Activated T-helper 9 cell treated with anti-CD3 and anti-CD28 coated beads, Interleukin-2, amount 50 U/mL, for 16 hours (primary cell): ENCODE data around the gene C1QB.

Experiments
- DNase-seq: peaks from one replicate; pipeline ENCODE4 v3.0.0-alpha.2; 2020; ENCODE audit warnings: low read depth

Gene C1QB

DNA sequence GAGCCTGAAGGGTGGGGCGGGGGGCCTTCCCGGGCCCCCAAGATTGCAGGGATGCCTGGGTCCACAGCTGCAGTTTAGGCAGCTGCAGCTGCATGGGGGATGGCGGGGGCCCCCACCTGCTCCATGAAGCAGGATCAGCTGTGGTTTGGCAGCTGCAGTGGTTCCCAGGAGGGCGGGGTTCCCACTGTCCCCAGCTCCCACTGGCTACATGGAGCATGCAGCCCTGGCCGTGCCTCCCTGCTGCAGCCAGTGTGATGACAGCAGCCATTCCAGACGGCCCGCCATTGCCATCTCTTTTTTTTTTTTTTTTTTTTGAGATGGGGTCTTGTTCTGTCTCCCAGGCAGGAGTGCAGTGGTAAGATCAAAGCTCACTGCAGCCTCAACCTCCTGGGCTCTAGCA, 17.6 kb upstream of the C1QB start:
- no peak for DNase-seq

DNA sequence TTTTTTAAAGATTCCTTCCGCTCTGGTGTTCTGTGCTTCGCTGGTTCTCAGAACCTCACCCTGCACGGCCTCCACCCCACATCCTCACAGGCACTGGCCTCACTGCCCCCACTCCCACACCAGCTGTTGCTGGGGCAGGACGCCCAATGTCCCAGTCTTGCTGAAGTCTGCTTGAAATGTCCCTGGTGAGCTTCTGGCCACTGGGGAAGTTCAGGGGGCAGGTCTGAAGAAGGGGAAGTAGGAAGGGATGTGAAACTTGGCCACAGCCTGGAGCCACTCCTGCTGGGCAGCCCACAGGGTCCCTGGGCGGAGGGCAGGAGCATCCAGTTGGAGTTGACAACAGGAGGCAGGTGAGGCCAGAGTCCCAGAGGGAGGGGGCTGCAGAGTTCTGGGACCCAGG, 16.7 kb upstream of the C1QB start, which contains the start of gene C1QA:
Gene C1QA (plus strand): TSS at position 276 of the 400 bp plus-strand sequence. CDS start 989 bp downstream, outside the sequence.
- DNase-seq = no peak

DNA sequence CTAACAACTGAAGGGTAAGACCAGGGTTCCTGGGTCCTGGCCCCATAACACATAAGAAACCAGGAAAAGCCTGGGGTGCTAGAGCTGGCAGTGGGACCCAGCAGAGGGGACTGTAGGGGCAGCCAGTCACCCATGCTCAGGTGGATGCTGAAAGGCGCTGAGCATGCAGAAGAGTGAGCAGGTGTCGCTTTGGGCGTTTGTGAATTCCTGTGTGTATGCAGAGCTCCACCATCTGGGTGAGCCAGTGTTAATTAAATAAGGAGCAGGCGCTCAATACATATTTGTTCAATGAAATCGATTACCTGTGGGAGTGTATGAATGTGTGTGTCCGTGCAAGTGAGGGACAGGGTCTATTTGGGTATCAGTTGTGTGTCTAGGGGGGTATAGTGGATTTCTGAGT, 16.1 kb upstream of the C1QB start:
- no peak for DNase-seq

DNA sequence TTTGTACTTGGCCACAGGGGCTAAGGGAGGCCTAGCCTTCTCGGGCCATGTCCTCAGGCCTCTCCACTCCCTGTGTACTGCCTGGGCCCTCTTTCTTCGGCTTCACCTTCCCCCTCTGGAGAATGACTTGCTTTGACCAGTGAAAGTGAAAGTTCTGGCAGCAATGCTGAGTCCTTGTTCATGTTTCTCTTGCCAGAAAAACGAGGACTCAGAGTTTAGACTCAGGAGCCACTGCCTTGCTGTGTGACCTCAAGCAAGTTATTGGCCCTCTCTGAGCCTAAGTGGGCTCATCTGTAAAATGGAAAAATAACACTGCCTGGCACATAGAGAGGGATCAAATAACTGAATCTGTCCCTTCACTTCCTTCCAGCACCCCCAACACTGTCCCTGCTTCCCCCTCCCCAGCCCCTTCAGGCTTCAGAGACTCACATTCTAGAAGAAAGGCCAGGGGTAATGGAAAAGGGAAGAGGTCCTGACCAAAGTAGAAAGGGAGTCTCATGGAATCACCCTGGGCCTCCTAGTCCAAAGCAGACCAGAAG, 15.1 kb upstream of the C1QB start:
- no peak for DNase-seq

DNA sequence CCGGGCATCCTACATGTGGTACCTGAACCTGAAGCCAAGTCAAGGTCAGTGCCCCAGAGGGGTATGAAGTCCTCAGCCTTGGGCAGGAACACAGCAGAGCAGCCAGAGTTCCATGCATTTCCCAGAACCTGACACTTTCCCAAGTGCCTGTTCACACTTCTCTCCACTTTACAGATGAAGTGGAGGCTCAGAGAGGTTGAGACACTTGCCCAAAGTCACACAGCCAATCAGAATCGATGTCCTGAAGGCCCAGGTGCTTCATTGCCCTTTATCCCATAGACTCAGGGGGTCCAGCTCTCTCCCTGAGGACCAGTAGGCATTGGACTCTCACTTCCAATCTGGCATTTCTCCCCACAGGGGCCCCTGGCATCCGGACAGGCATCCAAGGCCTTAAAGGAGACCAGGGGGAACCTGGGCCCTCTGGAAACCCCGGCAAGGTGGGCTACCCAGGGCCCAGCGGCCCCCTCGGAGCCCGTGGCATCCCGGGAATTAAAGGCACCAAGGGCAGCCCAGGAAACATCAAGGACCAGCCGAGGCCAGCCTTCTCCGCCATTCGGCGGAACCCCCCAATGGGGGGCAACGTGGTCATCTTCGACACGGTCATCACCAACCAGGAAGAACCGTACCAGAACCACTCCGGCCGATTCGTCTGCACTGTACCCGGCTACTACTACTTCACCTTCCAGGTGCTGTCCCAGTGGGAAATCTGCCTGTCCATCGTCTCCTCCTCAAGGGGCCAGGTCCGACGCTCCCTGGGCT, 14.4 kb upstream of the C1QB start:
- no peak for DNase-seq

DNA sequence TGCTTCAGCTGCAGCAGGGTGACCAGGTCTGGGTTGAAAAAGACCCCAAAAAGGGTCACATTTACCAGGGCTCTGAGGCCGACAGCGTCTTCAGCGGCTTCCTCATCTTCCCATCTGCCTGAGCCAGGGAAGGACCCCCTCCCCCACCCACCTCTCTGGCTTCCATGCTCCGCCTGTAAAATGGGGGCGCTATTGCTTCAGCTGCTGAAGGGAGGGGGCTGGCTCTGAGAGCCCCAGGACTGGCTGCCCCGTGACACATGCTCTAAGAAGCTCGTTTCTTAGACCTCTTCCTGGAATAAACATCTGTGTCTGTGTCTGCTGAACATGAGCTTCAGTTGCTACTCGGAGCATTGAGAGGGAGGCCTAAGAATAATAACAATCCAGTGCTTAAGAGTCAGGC, 13.8 kb upstream of the C1QB start:
- no peak for DNase-seq

DNA sequence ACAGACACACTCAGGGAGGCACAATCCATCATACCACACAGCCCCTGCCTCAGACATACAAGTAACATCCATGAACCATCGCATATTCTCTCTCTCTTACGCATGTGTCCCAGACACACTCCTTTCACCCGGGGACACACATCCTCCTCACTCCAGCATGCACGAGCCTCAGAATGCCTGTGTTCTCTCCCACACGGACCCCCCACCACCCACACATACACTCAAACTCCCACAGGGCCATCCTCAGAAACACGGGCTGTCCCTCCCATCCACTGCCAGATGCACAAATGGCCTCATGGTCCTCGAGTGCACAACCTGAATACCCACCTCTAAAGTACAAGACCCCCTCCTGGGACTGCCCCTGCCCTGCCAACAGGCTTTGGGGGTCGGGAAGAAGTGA, 11.8 kb upstream of the C1QB start:
- DNase-seq = no peak

DNA sequence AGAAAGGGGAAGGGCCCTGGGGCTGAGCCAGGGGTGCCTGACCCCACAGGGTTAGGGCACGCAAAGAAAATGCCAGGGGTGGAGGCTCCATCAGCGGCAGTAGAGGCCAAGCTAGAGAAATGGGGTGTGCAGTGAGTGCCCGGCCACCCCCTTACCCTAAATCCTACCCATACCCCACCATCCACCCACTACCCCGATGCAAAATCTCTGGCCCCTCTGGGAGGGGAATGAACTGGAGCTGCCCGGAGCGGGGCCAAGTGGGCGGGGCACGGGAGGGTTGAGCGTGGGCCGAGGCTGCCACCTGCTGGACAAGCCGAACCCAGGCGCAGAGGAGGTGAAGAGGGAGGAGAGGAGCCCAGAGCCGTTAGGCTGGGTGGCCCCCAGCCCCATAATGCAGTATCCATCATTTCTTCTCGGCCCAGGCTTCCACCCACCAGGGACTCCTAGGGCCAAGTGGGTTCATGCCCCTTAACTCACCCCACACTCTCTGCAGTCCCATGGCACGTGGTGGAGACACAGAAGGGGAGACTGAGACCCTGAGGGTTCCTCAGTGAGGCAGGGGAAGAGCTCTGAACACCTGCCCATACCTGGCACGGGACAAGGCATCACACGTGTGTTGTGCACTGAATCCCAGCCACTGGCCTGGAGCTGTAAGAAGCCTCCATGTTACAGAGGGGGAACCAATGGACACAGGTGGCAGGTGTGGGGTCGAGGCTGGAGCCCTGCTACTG, 11.0 kb upstream of the C1QB start:
- DNase-seq = peak; percentile 51

DNA sequence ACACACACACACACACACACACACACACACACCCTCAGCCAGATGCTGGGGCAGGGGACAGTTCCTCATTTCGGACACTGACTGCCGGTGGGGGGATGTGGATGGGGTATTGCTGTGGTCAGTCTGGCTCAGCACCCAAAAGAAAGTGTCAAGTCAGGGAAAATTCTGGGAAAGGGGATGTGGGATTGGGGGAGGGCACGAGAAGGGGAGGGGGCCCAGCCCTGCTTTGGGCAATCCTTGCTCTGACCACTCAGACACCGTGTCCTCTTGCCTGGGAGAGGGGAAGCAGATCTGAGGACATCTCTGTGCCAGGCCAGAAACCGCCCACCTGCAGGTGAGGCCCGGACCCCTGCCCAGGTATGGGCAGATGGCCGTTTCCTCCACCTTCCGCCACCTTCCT, 9.7 kb upstream of the C1QB start, which contains the start of gene C1QC:
Gene C1QC (plus strand): TSS at position 253 of the 400 bp plus-strand sequence. CDS start 391 bp downstream, outside the sequence.
- no peak for DNase-seq

DNA sequence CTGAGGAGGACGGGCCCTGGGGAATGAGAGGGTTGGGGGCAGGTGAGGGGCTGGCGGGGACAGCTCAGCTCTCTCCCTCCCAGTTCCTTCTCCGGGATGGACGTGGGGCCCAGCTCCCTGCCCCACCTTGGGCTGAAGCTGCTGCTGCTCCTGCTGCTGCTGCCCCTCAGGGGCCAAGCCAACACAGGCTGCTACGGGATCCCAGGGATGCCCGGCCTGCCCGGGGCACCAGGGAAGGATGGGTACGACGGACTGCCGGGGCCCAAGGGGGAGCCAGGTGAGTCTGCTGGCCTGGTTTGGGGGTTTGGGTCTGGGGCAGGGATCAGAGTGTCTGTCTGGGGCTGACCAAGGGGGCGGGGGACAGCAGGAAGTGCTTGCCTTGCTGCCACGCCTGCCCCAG, 9.1 kb upstream of the C1QB start:
- no peak for DNase-seq

DNA sequence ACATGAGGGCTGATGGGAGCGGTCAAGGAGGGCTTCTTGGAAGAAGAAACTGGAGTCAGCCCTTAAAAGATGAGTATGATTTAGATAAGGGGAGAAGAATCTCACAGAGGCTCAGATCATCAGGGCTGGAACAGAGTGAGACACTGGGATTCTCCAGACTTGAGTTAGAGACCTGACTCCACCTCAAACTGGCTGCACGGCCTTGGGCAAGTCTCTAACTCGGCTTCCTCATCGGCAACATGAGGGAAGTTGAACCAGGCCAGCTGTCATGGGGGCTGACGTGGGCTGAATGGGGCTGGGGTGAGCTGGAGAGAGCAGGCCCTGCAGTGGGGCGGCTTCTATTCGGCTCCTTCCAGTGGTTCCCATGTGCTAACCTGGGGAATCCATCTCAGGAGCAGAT, 7.1 kb upstream of the C1QB start:
- DNase-seq = no peak

DNA sequence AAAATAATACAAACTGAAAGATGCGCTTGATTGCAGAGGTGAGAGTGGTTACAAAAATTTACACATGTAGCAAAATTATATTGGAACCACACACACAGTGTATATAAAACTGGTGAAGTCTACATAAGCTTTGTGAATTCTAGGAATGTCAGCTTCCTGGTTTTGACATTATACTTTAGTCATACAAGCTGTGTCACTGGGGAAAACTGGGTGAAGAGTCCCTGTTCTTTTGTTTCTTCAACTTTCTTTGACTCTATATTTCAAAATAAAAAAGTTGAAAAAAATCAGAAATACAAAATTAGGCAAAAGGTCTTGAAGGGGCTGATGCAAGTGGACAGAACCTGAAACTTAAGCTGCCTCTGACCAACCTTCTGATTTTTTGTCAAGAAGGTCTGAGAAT, 6.7 kb upstream of the C1QB start:
- DNase-seq = no peak

DNA sequence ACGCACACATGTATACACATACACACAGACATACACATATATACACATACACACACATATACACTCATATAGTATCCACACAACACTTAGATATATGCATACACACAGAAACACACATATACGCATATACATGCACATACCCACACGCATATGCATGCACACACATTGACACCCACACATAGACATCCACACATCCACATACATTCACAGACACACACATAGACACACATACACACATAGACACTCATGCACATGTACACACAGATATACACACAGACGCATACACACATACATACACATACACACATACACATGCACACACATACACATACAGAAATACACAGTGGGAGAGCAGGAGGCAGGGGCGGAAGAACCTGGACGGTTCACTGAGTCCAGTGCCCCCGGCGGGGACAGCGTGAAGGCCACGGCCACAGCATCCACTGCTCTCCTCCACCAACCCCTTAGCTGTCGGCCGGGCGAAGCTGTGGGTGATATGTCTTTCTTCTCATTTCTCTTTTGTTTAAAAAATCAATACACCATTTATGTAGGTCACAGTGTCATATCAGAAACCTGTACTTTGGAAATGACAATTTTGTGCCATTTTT, 2.8 kb upstream of the C1QB start:
- DNase-seq = no peak

DNA sequence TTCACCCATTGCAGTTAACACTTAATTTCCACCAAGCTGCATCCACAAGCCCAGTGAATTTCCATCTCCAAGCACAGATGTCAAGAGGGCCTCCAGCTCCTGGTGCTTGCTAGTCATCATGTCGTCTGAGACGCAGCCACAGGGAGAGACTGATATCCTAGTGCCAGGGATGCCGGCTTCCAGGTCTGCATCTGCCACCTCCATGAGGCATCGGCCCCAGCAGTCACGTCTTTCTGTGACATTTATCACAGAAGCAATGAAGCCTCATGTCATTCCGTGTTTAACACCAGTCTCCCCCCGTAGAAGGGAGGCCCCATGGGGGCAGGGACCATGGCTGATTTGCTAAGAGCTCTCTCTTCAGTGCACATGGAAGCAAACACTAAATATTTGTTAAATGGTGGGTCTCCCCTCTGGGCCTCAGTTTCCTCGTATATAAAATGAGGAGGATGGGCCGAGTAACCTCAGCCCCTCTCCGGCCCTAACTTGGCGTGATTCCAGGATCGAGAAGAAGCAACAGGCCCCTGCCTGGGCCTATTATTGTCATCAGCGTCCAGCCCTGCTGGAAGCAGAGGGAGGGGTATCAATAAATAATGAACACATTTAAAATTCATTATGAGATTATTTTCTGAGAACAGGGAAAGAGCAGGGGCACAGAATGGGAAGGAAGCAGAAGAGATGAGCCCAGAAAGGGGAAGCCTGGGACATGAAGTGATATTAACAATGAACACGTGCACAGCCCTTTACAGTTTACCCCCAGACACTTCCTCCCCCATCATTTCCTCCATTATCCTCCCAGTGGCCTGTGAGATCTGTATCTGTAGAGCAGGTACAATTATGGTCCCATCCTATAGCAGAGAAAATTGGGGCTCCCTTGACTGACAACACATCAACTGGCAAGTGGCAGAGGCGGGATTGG, 837 bp upstream of the C1QB start:
- DNase-seq = no peak

DNA sequence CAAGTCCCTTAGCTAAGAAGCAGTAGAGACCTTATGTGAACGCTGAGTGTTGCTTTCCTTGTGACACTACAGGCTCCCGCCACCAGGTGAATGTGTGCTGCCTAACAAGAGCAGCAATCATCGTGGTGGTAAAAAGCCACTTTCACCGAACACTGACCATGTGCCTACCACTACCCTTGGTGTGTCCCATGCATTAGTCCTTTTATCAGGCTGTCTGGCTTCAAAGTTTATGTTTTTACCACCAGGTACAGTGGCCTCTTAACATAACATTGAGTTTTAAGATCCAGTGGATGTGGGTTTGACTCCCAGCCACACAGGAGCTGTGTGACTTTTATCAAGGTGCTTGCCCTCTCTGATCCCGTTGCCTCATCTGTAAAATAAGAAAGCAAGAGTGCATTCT, 1.7 kb downstream of the C1QB start:
- no peak for DNase-seq

DNA sequence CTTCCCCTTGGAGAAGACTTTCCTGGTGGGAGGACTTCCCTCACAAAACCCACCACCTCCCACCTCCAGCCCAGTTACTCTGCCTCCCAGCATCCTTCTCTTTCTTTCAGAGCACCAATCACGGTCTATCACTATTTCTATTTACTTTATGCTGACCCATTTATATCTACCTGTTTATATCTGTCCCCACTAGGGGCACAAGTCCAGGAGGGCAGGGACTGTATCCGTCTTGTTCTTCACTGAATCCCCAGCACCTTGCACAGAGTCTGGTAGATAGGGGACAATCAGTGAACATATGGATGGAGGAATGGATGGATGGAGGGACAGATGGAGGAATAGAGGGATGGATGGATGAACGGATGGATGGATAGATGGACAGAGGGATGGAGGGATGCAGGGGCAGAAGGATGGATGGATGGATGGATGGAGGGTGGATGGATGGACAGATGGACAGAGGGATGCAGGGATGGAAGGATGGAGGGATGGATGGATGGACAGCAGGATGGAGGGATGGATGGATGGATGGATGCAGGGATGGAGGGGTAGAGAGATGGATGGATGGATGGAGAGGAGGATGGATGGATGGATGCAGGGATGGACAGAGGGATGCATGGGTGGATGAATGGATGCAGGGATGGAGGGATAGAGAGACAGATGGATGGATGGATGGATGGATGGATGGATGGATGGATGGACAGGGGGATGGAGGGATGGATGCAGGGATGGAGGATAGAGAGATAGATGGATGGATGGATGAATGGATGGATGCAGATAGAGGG, 5.5 kb downstream of the C1QB start:
- DNase-seq = no peak

DNA sequence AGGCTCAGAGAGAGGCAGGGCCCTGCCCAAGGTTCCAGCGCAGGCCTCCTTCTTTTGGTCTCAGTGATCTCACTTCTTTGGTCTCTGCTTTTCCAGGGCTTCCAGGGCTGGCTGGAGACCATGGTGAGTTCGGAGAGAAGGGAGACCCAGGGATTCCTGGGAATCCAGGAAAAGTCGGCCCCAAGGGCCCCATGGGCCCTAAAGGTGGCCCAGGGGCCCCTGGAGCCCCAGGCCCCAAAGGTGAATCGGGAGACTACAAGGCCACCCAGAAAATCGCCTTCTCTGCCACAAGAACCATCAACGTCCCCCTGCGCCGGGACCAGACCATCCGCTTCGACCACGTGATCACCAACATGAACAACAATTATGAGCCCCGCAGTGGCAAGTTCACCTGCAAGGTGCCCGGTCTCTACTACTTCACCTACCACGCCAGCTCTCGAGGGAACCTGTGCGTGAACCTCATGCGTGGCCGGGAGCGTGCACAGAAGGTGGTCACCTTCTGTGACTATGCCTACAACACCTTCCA, 7.7 kb downstream of the C1QB start:
- no peak for DNase-seq

DNA sequence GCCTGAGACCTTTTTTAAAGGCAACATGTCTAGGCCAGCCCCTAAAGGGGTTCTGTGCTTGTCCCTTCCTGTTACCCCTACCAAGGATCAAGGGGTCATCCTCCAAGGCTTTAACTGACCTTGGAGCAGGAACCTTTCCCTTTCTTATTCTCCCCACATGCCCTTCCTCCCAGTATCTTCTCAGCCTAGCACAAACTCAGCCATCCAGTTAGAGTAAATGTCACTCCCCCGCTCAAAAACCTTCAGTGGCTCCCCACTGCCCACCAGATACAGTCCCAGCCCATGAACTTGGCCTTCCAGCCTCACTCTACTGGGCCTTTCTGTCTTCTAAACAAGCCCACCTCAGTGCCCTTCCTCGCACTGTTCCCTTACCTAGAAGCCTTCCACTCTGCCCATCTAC, 8.8 kb downstream of the C1QB start:
- no peak for DNase-seq

DNA sequence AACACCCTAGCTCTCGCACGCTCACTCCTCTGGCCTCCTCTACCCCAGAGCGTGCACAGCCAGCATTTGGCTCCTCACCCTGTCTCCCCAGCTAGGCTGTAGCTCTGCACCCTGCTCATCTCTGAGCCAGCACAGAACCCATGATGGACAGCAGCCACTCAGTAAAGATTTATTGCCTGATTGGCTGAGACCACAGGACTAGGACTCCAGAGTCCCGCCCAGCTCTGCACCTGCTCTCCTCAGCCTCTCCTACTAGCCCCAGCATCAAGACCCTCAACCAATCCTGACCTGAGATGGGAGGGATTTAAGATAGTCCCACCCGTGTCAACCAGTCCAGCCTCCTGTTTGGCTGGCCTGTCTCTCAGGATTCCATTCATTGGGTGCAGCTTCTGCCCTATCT, 9.3 kb downstream of the C1QB start:
- DNase-seq = no peak

DNA sequence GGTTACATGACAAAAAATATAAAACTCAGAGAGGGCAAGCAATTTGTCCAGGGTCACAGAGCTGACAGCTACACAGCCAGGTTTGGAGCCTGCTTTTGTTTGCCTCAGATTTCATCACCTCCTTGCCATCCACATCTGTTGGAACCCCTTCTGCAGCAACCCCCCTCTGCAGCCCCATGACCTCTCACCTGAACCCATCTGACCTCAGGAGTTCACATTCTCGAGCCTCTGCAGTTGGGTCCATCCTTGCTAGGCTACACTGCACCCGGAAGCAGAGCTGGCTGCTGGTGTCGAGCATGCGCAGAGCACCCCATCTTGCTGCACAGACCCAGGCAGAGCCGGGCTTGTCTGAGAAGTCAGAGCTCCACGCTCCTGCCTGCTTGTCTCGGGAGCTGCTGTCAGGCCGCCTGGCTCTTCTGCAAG, 10.0 kb downstream of the C1QB start:
- DNase-seq = no peak

DNA sequence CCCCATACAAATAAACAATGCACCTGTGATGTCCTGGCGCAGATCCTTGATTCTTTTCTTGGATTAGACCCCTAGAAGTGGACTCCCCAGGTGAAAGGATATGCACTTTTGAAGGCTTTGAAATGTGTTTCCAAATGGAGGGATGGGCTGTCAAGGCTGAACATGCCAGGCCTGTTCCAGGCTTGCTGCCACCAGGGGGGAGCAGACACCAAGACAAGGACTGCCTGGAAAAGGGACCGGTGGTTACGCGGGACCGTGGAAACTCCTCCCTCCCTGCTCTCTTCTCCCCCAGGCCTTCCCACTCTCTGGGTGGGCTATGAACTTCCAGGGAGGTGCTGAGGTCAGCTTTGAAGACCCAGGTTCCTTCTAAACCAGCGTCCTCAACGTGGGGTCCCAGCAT, 12.7 kb downstream of the C1QB start:
- no peak for DNase-seq
